A673 (cell line): ENCODE results near the gene TRIM43. TPM values are rescaled to one million over a fixed set of nuclear protein-coding genes. Genes with fewer than 3 reads are reported as not detected.
"Not testable (repeated sequence)": the region's sequence is repeated elsewhere in the genome, so short reads cannot be mapped to it uniquely, and the experiment has no call there.

ENCODE experiments used
- BruUV-seq: library from RNA; stranded (reverse); fragments of 400-500 nt; replicated peaks from 2 replicates; lab custom pipeline; 2021; lab: Mats Ljungman, UMichigan
- CTCF ChIA-PET: fragments of 300-600 bp; sonication (Branson Sonifier 250); formaldehyde crosslinking; loops from one replicate; lab custom pipeline; 2022; ENCODE audit warnings: antibody characterized with exemption; lab: Charles Lee
- POLR2A ChIA-PET: fragments of 300-600 bp; sonication (Branson Sonifier 250); formaldehyde crosslinking; loops from one replicate; lab custom pipeline; 2022; ENCODE audit warnings: antibody characterized with exemption; ENCODE audit not compliant: low non-redundant PET; lab: Charles Lee
- DNase-seq: peaks from one replicate; pipeline ENCODE4 v3.0.0-alpha.2; 2015; ENCODE audit warnings: low spot score
- H3K27ac ChIP-seq: fragments of 200-600 bp; sonication (generic); 2 replicates; pipeline ENCODE4 v1.5.1; 2016; ENCODE audit warnings: mixed run types, low read depth, mild to moderate bottlenecking, mixed read lengths, antibody characterized with exemption, low read length; ENCODE audit not compliant: poor library complexity, severe bottlenecking
- H3K27me3 ChIP-seq: fragments of 200-600 bp; sonication (generic); replicated peaks from 2 replicates; pipeline ENCODE4 v1.6.1; 2017; ENCODE audit warnings: mixed run types, low read depth, mild to moderate bottlenecking, mixed read lengths, antibody characterized with exemption, low read length; ENCODE audit not compliant: insufficient read depth, poor library complexity
- H3K36me3 ChIP-seq: fragments of 200-600 bp; sonication (generic); 2 replicates; pipeline ENCODE4 v1.6.1; 2016; ENCODE audit warnings: mixed run types, mild to moderate bottlenecking, mixed read lengths, antibody characterized with exemption, low read length; ENCODE audit not compliant: insufficient read depth, poor library complexity, severe bottlenecking
- H3K4me1 ChIP-seq: fragments of 200-600 bp; sonication (generic); 2 replicates; pipeline ENCODE4 v1.6.1; 2017; ENCODE audit warnings: mixed run types, mild to moderate bottlenecking, mixed read lengths, antibody characterized with exemption, low read length; ENCODE audit not compliant: insufficient read depth, poor library complexity, severe bottlenecking
- H3K4me3 ChIP-seq: fragments of 200-600 bp; sonication (generic); 2 replicates; pipeline ENCODE4 v1.5.1; 2016; ENCODE audit warnings: low read depth, mixed run types, mild to moderate bottlenecking, mixed read lengths, low read length; ENCODE audit not compliant: poor library complexity, severe bottlenecking
- H3K9me3 ChIP-seq: fragments of 200-600 bp; sonication (generic); 2 replicates; pipeline ENCODE4 v1.6.1; 2016; ENCODE audit warnings: mixed run types, low read depth, mild to moderate bottlenecking, mixed read lengths, antibody characterized with exemption, low read length; ENCODE audit not compliant: poor library complexity, severe bottlenecking
- intact Hi-C: fragments of 100-400 bp; cut with micrococcal nuclease; formaldehyde crosslinking; loops from one replicate; pipeline ENCODE4 v1.10.0; 2022; ENCODE audit not compliant: unreplicated experiment
- total RNA-seq: library from RNA; stranded (reverse); gene quantifications from 2 replicates; pipeline ENCODE4 v1.2.3, GENCODE V29; 2021

The TRIM43 gene
- total RNA-seq, 1 experiment from 2014 or later = not detected

DNA sequence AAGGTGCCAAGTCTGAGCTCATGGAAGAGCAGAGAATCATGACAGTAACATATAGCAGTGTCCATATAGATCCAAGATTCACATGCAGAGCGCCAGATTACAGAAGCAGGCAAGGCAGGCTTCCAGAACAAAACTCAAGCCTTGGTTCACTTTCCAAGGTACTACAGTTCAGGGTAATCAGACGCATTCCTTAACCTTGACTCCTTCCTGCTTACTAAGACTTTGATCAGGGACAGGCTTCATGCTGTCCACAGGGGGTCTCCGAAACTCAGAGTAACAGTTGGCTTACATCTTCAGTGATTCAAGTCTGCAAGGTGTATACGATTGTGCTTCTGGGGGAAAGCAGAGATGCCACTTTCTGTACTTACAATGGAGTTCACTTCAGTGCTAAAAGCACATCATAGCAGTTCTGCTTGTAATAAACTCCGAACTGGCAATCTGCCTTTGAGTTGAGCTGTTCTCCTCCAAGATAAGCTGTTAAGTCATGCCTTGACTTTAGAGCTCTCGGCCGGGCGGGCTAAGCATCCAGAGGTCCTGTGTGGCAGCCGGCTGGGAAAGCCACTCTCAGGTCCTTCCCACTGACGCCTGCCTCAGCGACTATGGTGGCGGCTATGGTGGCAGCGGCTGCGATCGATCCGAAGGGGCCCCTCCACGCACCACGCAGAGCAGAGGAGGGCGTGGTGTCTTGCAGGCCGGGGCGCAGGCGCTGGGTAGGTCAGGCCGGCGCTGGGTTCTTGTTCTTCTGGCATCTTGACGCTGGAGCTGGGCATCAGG, 48.9 kb downstream of the TRIM43 start:
- DNase-seq, H3K4me1 ChIP-seq, POLR2A ChIA-PET, intact Hi-C loops, H3K9me3 ChIP-seq, CTCF ChIA-PET, H3K36me3 ChIP-seq, H3K4me3 ChIP-seq, H3K27ac ChIP-seq, H3K27me3 ChIP-seq, BruUV-seq: not testable (repeated sequence)

DNA sequence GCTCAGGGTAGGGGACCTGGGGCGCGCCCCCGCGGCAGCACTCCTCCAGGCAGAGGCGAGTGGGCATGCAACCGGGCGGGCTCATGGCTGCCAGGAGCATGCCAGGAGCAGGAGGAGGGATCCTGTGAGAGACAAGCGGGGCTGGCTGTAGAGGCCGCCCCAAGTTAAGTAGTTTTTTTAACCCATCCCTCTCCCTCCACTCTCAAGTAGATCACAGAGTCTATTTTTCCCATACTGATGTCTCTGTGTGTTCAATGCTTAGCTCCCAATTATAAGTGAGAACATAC, 49.4 kb downstream of the TRIM43 start:
- not testable (repeated sequence) for BruUV-seq

DNA sequence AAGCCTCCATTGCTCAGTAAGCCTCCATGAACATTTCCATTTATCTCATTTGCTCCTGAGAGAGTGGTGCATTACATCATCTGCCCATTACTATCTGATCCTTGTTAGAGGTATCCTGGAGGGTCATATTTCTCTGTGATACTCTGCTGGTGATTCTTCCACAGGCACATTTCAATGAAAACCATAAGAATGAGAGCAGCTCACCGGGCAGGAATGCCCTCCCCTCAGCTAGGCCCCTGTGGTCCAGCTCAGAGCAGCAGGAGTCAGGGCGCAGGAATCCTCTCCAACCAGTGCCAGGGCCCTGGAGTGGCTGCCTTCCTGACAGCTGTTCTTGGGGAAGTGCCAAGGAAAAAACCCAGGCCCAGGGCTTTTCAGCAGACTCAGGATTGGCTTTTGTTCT, 50.0 kb downstream of the TRIM43 start:
- H3K9me3 ChIP-seq, H3K27me3 ChIP-seq, CTCF ChIA-PET, intact Hi-C loops, H3K36me3 ChIP-seq, H3K4me1 ChIP-seq, H3K27ac ChIP-seq, POLR2A ChIA-PET, H3K4me3 ChIP-seq, DNase-seq, BruUV-seq: not testable (repeated sequence)

More for the DNA sequence above, 49.4 kb downstream of the TRIM43 start:
- H3K27ac ChIP-seq, H3K27me3 ChIP-seq, intact Hi-C loops, H3K4me3 ChIP-seq, POLR2A ChIA-PET, H3K36me3 ChIP-seq, CTCF ChIA-PET, H3K4me1 ChIP-seq, DNase-seq, H3K9me3 ChIP-seq: not testable (repeated sequence)

DNA sequence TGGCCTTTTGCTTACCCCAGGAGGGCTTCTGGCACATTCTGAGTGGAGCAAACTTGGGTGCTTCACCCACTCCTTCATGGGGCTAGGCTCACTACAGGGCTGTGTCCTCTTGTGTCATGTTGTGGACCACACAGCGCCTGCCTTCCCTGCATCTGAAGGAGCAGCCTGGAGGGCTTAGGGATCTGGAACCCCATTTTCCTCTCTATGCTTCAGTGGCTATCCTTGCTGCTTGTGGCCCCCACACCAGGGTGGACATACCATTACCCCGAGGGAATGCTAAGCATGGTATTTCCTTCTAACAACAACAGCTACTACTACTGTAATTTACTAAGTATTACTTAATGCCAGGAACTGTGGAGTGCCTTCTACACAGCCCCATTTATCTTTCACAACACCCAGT, 50.6 kb downstream of the TRIM43 start:
- H3K4me1 ChIP-seq, H3K27ac ChIP-seq, H3K9me3 ChIP-seq, BruUV-seq, H3K36me3 ChIP-seq, CTCF ChIA-PET, H3K4me3 ChIP-seq, H3K27me3 ChIP-seq, intact Hi-C loops, POLR2A ChIA-PET, DNase-seq: not testable (repeated sequence)

DNA sequence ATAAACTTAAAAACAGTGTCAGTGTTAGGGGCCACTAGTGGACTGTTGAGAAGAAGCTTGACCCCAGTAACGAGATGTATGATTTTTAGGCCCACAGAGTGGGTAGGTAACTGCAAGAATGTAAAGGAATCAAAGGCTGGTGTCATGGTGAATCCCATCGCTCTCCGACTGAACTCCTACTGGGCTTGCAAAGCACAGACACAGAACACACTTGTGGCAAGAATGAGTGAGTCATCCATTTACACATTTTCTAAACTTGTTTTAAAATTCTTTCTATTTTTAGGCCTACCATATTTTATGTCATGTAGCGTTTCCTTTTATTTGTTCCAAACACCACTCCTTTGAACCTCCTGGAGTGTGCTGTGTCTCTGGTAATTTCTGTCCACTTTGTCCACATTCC, 51.1 kb downstream of the TRIM43 start:
- H3K27ac ChIP-seq, H3K4me3 ChIP-seq, H3K4me1 ChIP-seq, H3K27me3 ChIP-seq, CTCF ChIA-PET, BruUV-seq, H3K9me3 ChIP-seq, intact Hi-C loops, H3K36me3 ChIP-seq, DNase-seq, POLR2A ChIA-PET: not testable (repeated sequence)

DNA sequence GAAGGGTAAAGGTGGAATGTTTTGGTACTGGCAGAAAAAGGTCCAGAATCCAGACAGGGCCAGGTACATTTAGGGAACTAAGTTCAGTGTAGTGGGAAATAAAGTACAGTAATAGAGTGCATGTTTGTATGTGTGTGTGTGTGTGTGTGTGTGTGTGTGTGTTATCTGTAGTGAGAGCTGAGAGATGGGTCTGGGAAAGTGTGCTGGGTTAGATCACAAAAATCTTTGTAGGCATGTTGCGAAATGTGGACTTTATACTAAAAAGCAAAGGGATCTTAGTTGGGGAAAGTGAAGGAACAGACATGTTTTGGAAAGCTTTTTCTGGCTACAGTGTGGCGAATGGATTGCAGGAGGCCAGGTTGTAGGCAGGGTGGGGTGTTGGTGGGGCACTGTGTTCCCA, 53.5 kb downstream of the TRIM43 start:
- DNase-seq, H3K36me3 ChIP-seq, CTCF ChIA-PET, H3K4me1 ChIP-seq, H3K27ac ChIP-seq, POLR2A ChIA-PET, BruUV-seq, H3K4me3 ChIP-seq, intact Hi-C loops, H3K27me3 ChIP-seq, H3K9me3 ChIP-seq: not testable (repeated sequence)

DNA sequence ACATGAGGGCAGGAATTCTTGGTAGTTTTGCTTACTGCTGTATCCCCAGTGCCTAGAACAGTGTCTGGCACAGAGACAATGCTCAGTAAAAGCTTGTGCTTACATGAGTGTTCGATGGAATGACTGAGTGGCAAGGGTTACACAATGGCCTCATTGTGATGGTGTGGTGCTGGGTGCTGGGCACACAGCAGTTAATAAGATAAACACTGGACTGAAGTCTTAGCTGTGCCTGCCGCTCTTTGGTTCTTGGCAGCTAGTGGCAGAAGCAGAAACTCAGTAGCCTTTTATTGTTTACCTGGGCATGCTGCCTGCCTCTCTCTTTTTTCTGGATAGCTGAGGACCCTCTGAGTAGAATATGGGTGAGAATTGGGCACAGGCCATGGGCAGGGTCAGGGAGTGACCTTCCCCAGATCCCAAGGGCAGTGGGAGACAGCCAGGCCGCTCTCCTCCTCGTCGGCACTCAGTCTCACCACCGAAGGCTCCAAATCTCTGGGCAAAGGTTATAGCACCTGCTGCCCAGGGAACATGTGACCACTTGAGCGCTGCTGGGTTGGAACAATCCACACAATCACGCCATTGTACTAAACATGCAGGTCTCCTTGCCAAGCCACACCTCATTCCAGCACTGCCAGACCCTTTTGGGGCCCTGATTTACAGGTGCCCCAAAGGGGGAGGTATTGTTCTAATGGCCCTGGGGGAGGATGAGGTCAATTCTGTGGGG, 54.6 kb downstream of the TRIM43 start:
- H3K27me3 ChIP-seq, H3K4me3 ChIP-seq, BruUV-seq, H3K9me3 ChIP-seq, intact Hi-C loops, DNase-seq, H3K36me3 ChIP-seq, H3K27ac ChIP-seq, H3K4me1 ChIP-seq, POLR2A ChIA-PET, CTCF ChIA-PET: not testable (repeated sequence)
